HS-27A (cell line): ENCODE data around the gene HRK.
A peak's percentile ranks its signal among the peaks of the same experiment; 100 is the strongest.
"Not testable (repeated sequence)": the region's sequence is repeated elsewhere in the genome, so short reads cannot be mapped to it uniquely, and the experiment has no call there.

Source experiments
- DNase-seq: peaks from one replicate; pipeline ENCODE4 v3.0.0-alpha.2; 2012; ENCODE audit warnings: low read depth, missing footprints

Gene HRK

GRCh38 chr12:116818948-116819832 is 62.1 kb downstream of the HRK start:
- peak; percentile 55 for DNase-seq

- no peak for DNase-seq
Observed at GRCh38 chr12:116818341-116818856, 62.8 kb downstream of the HRK start.

GRCh38 chr12:116814766-116815165 is 66.5 kb downstream of the HRK start:
- not testable (repeated sequence) for DNase-seq

- no peak for DNase-seq
Observed at GRCh38 chr12:116813271-116814041, 67.8 kb downstream of the HRK start.

GRCh38 chr12:116812238-116812637 is 69.0 kb downstream of the HRK start:
- no peak for DNase-seq

GRCh38 chr12:116808113-116809105 is 72.8 kb downstream of the HRK start:
- no peak for DNase-seq

GRCh38 chr12:116807546-116807945 is 73.7 kb downstream of the HRK start:
- DNase-seq: no peak

- no peak for DNase-seq
Observed at GRCh38 chr12:116806845-116807440, 74.3 kb downstream of the HRK start.
